ENCODE measurements around the gene TDP1.
"Not testable (repeated sequence)": the region's sequence is repeated elsewhere in the genome, so short reads cannot be mapped to it uniquely, and the experiment has no call there.

Gene TDP1

DNA sequence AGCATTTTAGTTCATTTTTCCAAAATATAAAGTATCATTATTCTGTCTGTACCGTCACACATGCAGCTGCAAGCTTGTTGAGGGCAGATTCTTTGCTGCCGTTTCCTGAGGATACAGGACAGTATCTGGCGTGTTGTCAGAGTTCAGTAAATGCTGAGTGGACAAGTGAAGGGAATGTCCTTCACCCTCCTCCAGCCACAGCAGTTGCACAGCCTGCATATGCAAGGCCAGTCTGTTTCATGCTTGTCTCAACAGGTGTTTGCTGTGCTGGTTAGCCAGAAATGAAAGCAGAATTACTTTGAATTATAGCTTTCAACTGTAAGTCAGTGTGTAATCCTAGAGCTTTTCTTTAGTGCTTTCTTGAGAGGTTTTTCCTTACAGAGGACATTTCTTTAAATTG is 36.5 kb downstream of the TDP1 start:
- DNase-seq = no peak

DNA sequence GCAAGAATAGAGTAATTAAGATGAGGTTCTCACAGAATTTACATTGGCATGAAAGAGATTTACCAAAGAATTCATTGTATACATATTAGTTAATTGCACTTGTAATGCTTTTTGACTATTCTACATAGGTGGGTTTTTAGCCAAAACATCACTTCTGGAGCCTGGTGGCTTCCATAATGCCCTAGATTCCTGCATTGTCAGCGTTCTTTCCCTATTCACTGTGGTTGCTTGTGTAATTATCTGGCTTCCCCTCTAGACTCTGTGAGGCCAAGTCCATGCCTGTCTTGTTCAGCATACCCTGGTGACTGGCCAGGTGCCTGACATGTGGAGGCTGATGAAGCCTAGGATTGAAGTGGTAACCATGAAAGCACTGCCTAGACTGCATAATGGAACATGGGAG is 41.2 kb downstream of the TDP1 start:
- DNase-seq = no peak

DNA sequence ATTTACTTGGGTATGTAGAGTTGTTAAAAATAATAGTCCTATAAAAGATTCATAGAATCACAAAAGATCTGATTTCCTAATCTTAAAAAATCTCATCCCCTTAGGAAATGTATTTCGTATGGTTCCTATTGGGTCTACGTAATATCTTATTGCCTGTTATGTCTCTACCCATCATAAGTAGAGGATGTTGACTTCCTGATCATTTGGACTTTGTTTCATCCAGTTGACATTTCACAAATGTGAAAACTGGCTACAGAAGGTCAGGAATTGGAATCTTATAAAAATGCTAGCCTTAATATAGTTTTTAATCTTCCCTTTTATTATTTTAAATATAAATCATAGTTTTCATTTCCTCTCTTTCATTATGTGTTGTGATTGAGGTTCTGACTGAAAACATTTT is 45.2 kb downstream of the TDP1 start:
- no peak for DNase-seq

DNA sequence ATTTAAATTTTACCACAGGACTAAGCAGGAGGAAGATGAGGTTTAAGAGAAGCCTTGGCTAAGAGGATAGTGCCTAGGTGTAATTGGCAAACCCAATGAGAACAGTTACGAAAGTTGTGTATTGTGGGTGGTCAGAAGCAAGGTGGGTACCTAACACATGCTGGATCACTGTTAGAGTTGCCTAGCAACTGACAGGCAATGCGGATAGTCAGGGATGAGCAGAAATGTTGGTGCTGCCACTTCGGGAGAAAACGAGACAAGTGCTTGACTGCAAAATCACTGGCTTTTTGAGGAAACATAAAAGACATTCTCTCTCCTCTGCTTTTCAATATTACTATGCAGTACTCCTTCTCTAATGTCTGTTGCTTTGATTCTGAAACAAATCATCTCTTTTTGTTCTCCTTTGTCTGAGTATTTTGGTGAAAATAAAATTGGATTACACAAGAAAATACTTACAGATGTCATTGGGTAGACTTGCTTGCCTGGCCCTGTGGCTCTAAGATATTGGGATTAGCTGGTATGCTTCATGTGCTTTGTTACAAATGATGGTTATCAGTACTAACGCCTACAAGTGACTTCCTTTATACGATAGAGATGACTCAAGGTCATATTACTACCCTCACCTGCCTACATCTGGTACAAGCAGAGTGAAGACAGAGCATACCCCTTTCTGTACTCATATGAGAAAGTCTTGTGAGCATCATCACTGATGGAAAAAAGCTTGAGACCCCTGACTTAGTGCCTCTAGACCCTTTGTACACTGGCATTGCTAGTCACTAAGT is 48.0 kb downstream of the TDP1 start:
- no peak for DNase-seq

DNA sequence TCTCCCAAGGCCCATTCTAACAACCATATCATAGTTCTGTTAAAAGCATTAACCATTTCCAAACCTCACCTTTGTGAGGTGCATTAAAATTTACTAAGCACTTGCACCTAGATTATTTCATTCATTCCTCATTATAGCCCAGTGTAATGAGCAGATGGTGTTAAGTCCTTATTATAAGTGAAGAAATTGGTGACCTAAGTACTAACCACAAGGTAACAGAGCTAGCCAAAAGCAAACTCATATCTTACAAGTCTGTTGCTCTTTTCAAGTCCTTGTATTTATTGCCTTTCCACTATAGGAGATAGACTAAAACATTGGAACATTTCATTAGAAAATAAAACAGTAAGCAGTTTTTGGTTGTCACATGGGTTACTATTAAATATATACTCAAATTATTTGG is 49.7 kb downstream of the TDP1 start:
- DNase-seq = no peak

DNA sequence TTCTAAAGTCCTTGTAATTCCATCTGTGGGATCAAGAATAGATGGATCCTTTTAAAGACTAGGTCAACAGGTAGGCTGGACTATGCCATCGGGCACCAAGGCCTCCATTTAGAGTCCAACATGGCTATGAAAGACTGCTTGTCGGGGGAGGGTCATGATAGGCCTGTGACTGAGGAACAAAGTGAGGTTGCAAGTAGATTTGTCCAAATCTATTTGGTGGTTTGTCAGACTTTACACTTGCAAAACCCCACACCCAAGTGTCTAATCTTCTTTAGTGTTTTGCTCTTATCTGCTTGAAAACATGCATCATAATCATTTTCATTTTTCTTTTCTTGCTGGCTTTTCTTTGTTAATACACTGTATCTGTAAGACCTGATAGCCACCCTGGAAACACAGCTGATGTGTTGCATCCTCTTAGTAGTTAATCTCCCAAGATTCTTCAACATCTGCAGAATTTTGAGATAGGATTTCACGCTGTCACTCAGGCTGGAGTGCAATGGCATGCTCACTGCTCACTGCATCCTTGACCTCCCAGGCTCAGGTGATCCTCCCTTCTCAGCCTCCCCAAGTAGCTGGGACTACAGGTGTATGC is 50.3 kb downstream of the TDP1 start:
- no peak for DNase-seq

DNA sequence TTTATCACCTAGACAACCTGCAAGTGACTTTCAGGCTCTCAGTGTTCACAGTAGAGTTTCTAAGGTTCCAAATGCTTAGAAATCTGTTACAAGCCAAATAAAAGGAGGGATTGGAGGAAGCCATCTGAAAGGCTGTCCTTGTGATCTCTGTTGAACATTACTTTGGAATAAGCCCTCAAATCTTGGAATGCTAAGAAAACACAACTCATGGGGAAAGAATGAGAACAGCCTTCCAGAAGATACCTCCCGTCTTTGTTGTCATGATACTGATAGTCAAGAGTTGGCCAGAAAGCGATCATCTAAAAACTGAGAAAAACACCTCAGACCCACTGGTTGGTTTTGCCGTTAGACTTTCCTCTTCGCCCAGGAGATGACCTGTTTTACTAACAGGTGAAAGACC is 61.6 kb downstream of the TDP1 start:
- DNase-seq = no peak

DNA sequence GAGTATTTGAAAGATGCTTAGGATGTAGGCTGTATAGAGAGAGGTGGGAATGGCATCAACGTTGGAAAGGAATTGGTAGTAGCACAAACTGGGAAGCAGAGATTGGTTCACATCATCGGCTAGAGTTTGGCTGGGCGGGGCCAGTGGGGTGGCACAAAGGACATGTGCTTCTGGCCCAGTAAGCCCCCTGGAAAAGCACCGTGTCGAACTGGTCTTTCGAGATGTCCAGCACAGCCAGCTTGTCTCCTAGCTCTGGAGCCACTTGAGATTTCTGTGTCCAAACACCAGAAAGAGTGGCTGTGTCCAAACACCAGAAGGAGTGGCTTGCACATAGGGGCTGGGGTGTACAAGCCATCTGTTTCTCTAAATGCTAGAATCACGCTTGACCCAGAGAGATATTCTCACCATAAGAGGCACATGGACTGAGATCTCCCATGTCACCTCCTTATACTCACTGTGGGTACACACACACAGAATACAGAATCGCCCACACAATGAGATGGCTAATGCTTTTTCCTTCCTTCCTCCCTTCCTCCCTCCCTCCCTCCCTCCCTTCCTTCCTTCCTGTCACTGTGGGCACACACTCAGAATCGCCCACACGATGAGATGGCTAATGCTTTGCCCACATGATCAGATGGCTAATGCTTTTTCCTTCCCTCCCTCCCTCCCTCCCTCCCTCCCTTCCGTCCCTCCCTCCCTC is 64.2 kb downstream of the TDP1 start:
- DNase-seq = no peak

DNA sequence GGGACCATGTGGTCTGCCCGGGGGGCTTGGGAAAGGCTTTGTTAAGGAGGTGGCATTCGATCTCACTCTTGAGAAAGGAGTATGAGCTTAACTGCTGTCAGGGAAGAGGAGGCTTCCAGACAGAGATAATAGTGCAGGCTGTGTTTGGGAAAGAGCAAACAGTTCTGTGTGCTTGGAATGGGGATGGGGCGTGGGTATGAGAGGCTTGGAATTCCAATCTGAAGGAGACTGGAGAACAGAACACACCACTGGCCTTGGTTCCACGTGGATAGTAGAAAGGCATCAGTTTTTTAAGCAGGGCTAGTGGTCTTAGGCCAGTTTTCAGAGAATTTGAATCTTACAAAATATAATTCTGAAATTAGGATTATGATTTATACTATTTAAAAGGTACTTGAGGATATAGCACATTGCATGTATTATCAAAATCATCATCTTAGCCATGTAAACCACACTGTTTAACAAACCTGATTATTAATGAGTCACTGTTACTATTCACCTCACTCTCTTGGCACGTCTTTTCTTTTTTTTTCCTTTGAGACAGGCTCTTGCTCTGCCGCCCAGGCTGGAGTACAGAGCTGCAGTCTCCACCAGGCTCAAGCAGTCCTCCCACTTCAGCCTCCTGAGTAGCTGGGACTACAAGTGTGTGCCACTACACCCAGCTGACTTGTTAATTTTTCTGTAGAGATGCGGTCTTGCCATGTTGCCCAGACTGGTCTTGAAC is 67.6 kb downstream of the TDP1 start:
- no peak for DNase-seq

DNA sequence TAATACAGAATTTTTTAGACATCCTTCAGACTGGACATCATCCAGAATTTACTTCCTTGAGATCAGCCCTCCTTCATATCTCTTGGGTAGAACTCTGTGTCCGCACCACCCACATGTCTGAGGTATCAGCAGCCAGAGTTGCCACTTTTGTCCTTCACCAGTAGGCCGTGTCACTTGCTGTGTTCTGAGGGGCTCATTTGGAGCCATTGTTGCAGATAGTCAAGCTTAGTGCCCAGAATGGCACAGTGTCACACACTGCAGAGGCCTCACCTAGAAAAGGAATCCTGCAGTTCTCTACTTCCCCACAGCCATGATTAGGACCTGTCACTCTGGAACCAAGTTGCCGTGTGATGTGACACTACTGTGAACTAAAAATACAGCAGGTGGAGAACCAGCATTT is 69.2 kb downstream of the TDP1 start:
- no peak for DNase-seq

DNA sequence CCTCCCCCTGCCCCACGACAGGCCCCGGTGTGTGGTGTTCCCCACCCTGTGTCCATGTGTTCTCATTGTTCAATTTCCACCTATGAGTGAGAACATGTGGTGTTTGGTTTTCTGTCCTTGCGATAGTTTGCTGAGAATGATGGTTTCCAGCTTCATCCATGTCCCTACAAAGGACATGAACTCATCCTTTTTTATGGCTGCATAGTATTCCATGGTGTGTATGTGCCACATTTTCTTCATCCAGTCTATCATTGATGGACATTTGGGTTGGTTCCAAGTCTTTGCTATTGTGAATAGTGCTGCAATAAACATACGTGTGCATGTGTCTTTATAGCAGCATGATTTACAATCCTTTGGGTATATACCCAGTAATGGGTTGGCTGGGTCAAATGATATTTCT is 70.9 kb downstream of the TDP1 start:
- not testable (repeated sequence) for DNase-seq

DNA sequence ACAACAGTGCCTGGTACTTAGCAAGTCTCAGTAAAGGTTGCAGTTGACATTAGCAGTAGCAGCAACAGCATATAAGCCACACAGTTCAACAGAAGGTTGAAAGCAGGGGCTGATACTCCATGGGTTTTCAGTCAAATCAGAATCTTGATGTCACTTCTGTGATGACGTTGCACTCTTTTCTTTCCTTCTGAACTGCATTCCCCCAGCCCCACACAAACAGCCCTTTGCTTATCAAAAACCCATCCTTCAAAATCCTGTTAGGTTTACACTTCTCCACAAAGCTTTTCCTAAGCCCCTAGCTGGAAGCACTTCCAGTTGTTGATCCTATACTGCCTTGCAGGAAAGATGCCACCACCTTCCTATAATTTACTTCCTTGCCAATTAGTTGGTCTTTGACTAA is 72.1 kb downstream of the TDP1 start:
- no peak for DNase-seq

DNA sequence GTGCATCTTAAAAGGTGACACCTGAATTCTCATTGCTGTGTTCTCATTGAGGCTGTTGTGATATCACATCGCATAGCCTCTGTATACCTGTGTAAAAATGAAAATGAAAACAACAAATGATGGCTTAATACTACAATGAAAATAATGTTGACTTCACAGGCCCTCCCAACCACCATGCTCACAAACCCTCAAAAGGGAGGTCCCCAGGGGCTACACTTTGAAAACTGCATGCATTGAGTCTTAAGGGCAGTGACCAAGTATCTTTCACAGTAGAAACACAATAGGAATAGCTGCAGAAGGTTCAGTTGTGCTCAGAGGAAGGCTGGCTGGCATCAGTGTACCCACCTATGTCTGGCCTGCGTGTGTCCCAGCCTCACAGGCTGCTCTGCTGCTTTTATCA is 78.4 kb downstream of the TDP1 start:
- DNase-seq = no peak

DNA sequence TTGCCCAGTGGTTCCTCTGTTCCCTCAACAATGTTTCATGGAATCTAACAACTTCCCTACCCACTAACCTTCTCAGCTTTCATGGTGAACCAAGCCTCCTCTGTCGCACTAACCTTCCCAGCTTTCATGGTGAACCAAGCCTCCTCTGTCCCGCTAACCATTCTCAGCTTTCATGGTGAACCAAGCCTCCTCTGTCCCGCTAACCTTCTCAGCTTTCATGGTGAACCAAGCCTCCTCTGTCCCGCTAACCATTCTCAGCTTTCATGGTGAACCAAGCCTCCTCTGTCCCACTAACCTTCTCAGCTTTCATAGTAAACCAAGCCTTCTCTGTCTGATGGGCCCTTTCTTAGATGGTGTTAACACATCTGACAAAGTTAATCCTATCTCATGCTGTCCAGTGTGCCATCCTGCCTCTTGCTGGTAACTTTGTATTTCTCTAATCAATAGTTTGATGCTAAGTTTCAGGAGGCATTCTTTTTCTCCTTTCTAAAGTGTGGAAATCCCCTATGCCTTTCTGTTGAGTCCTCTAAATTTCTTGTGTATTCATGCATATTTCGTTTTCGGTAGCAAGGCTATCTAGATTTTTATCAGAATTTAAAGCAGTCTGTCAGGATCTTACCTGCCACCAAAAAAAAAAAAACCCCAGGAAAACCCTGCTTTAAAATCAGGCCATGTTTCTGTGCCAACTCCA is 79.3 kb downstream of the TDP1 start:
- DNase-seq = no peak

DNA sequence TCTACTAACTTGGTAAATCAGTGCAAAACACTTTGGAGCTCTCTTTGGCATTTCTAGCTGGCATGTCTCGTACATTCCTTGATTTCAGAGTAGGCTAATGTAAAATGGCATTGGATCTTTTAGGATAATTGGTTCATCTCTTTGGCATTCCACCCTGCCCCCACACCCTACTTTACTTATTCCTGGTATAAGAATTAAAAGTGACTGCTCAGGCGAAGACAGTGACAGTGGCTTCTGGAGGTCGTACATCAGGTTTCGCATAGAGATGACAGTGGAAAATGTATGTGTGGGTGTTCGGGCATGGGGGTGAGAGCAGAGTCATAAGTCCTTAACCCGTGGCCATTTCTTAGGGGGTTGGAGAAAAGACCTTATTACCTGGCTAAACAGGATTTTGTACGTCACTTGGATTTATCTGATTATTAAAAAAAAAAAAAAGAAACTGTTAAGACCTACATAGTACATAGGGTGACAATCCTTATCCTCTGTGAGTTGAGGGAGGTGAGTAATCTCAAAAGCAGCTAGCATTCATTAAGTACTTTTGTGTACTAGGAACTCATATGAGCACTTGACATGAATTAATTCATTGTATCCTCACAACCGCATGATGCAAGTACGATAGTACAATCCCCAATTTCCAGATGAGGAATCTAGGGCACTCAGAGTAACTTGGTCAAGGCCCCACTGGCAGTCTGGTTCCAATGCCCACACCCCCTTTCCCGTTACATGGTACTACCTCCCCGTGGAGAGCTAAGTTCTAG is 83.7 kb downstream of the TDP1 start:
- DNase-seq = no peak

DNA sequence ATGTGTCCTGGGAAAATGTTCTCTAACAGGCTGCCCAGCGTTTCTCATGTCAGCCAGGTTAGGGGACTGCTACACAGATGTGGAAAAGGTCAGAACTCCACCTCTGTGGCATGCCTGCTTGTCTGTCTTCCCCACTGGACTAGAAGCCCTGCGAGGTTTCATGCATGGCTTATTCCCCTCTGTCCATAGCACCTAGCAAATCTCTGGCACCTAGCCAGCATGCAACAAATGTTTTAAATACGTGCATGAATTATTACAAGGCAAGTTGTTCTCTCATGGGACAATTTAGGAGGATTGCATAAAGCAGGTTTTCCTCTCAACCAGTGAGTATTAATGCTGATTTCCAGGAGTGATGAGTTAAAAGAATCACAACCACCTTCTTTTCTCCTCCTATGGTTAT is 84.7 kb downstream of the TDP1 start:
- DNase-seq = no peak

DNA sequence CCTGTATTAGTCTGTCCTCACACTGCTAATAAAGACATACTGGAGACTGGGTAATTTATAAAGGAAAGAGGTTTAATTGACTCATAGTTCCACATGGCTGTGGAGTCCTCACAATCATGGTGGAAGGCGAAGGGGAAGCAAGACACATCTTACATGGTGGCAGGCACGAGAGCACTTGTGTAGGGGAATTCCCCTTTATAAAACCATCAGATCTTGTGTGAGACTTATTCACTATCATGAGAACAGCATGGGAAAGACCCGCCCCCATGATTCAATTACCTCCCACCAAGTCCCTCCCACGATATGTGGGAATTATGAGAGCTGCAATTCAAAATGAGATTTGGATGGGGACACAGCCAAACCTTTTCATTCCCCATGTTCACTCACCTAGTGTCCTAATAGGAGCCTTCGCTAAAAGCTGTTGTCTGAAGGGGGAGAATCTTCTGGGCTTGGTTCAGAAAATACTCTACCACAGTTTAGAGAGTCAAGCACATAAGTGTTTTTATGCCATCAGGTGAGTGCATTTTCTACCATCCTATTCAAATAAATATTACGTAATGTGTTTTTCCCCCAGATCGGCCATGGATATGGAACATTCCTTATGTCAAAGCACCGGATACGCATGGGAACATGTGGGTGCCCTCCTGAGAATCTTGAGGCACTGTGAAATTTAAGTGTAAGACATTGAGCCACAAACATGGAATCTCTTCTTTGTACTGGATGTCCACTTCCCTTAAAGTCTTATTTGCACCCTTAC is 86.9 kb downstream of the TDP1 start:
- DNase-seq = no peak

DNA sequence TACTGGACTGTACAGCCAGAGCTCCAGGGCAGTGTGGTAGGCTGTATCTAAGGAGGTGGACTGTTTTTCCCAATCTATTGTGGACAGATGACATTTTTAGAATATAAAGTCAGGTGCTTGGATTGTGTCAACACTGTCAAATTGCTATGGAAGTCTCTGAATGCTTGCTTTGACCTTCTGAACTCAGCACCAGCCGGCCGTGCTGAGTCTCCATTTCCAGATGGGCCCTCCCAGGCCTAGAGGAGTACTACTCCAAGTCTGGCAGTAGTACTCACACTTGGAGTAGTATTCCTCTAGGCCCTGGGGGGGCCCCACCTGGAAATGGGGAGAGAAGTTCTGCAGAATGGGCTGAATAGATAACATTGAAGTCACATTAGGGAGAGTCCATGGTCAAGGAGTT is 89.9 kb downstream of the TDP1 start:
- no peak for DNase-seq

DNA sequence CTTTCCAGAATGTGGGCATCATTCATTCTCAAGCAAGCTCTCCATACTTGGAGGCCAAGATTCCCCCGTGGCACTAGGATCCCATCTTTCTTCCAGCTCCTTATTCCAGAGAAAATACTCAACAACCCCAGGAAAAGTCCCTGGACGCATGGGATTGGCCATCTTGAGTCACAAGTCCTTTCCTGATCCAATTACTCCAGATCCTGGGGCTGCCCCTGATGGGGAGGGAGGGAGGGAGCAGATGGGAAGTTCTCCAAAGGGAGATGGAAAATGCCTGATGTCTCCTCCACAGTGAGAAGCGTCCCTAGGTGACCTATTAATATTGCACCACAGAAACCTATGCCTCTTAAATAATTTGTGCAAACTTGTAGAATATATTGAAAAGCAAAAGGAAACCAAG is 93.7 kb downstream of the TDP1 start:
- no peak for DNase-seq

DNA sequence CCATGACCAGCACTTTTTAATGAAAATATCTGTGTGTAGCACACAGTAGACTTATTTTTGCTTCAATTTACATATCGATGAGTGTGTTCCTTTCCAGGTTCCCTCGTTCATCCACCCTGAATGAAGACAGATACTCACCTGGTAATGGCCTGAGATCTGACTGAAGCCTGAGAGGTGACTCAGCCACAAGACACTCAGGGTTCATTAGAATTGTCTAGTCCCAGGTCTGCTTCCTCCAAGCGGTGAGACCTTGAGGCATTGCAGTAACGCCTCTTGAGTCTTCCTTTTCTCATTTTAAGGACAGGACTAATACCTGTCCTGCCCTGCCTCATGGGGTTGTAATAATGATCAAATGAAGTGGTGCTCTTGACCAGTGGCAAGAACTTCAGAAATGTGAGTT is 94.5 kb downstream of the TDP1 start:
- DNase-seq = no peak

DNA sequence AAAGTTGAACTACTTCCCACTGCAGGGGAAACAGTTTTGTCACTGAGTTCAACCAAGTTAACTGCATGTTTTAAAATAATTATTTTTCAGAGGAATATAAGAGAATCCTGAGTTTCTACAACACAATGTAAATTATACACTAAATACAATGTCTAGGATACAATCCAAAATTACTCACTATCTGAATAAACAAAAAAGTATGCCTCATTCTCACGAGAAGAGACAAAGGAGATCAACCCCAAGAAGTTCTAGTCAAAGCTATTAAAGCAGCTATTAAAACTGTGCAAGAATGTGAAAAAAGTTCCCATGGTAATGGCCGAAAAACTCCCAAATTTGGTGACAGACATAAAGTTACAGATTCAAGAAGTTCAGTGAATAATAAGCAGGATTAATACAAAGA is 97.3 kb downstream of the TDP1 start:
- DNase-seq = no peak

DNA sequence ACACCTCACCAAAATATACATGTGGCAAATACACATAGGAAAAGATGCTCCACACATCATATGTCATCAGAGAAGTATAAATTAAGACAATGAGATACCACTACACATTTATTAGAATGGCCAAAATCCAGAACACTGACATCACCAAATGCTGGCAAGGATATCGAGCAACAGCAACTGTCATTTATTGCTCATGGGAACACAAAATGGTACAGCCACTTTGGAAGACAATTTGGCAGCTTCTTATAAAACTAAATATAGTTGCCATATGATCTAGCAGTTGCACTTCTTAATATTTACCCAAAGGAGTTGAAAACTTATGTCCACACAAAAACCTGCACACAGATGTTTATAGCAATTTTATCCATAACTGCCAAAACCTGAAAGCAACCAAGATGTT is 99.1 kb downstream of the TDP1 start:
- no peak for DNase-seq
